WTC11 (cell line): ENCODE measurements around the gene POFUT2. TPM values are rescaled to one million over a fixed set of nuclear protein-coding genes. Genes with fewer than 3 reads are reported as not detected.

Source experiments
- ATAC-seq: fragments of 200-7000 bp; cut with Tn5 transposase; 2 replicates; pipeline ENCODE4 v1.10.0; 2021; ENCODE audit warnings: mild to moderate bottlenecking, moderate library complexity
- CTCF ChIA-PET: fragments of 300-600 bp; sonication (Branson Sonifier 250); formaldehyde crosslinking; loops from one replicate; lab custom pipeline; 2021; ENCODE audit warnings: antibody characterized with exemption; lab: Charles Lee
- POLR2A ChIA-PET: fragments of 350-600 bp; sonication (Branson Sonifier 250); formaldehyde crosslinking; loops from one replicate; lab custom pipeline; 2021; ENCODE audit warnings: antibody characterized with exemption; lab: Charles Lee
- DNase-seq: peaks from one replicate; pipeline ENCODE4 v3.0.0; 2021; ENCODE audit warnings: low spot score
- H3K27ac Mint-ChIP-seq: 2 replicates; pipeline ENCODE4 v1.8.0; 2021; ENCODE audit warnings: mixed read lengths
- H3K27me3 Mint-ChIP-seq: 2 replicates; pipeline ENCODE4 v1.8.0; 2021; ENCODE audit warnings: low read depth, mild to moderate bottlenecking, moderate library complexity, mixed read lengths
- H3K36me3 Mint-ChIP-seq: 2 replicates; pipeline ENCODE4 v1.8.0; 2021; ENCODE audit warnings: mixed read lengths
- H3K4me1 Mint-ChIP-seq: 2 replicates; pipeline ENCODE4 v1.8.0; 2022; ENCODE audit warnings: mixed read lengths
- H3K4me3 Mint-ChIP-seq: 2 replicates; pipeline ENCODE4 v1.8.0; 2021; ENCODE audit warnings: mild to moderate bottlenecking, moderate library complexity, mixed read lengths
- H3K9me3 Mint-ChIP-seq: 2 replicates; pipeline ENCODE4 v1.8.0; 2021; ENCODE audit warnings: mixed read lengths
- ATF1 ChIP-seq: sonication (generic); formaldehyde crosslinking; IDR thresholded peaks from 2 replicates; pipeline ENCODE4 v1.8.1; 2023; ENCODE audit warnings: mild to moderate bottlenecking, moderate library complexity, missing genetic modification reagents
- ELF4 ChIP-seq: sonication (generic); formaldehyde crosslinking; IDR thresholded peaks from 2 replicates; pipeline ENCODE4 v1.8.1; 2022; ENCODE audit warnings: low read depth, mild to moderate bottlenecking, moderate library complexity, missing genetic modification reagents
- KAT7 ChIP-seq: sonication (generic); formaldehyde crosslinking; IDR thresholded peaks from 2 replicates; pipeline ENCODE4 v1.8.1; 2023; ENCODE audit warnings: missing genetic modification reagents, mild to moderate bottlenecking, borderline replicate concordance
- MYBL2 ChIP-seq: sonication (generic); formaldehyde crosslinking; IDR thresholded peaks from 2 replicates; pipeline ENCODE4 v1.8.1; 2023; ENCODE audit warnings: mild to moderate bottlenecking, moderate library complexity, missing genetic modification reagents
- NR1H2 ChIP-seq: sonication (generic); formaldehyde crosslinking; IDR thresholded peaks from 2 replicates; pipeline ENCODE4 v1.9.0; 2021; ENCODE audit warnings: mild to moderate bottlenecking, moderate library complexity, missing genetic modification reagents
- RELA ChIP-seq: sonication (generic); formaldehyde crosslinking; IDR thresholded peaks from 2 replicates; pipeline ENCODE4 v1.8.1; 2022; ENCODE audit warnings: missing genetic modification reagents, mild to moderate bottlenecking, borderline replicate concordance
- SP1 ChIP-seq: sonication (generic); formaldehyde crosslinking; conservative IDR thresholded peaks from 2 replicates; pipeline ENCODE4 v1.8.1; 2022; ENCODE audit warnings: missing genetic modification reagents
- TEAD4 ChIP-seq: sonication (generic); formaldehyde crosslinking; IDR thresholded peaks from 2 replicates; pipeline ENCODE4 v1.8.0; 2022; ENCODE audit warnings: mild to moderate bottlenecking, missing genetic modification reagents
- total RNA-seq: library from RNA; stranded (reverse); gene quantifications from 3 replicates; pipeline ENCODE4 v1.2.3, GENCODE V29; 2021
- TF ChIP-seq, protein P1 (sequence below): fragments of 200-600 bp; IDR thresholded peaks from 2 replicates; pipeline ENCODE4 v1.8.0; 2022; ENCODE audit warnings: antibody characterized with exemption
- TF ChIP-seq, protein P2 (sequence below): sonication (generic); formaldehyde crosslinking; IDR thresholded peaks from 2 replicates; pipeline ENCODE4 v1.8.1; 2023; ENCODE audit warnings: mild to moderate bottlenecking, moderate library complexity, missing genetic modification reagents
- TF ChIP-seq, protein P3 (sequence below): sonication (generic); formaldehyde crosslinking; IDR thresholded peaks from 2 replicates; pipeline ENCODE4 v1.8.0; 2022; ENCODE audit warnings: missing genetic modification reagents
- TF ChIP-seq, protein P4 (sequence below): sonication (generic); formaldehyde crosslinking; IDR thresholded peaks from 2 replicates; pipeline ENCODE4 v1.8.1; 2023; ENCODE audit warnings: mild to moderate bottlenecking, missing genetic modification reagents
- TF ChIP-seq, protein P5 (sequence below): sonication (generic); formaldehyde crosslinking; IDR thresholded peaks from 2 replicates; pipeline ENCODE4 v1.8.0; 2022; ENCODE audit warnings: mild to moderate bottlenecking, missing genetic modification reagents
- TF ChIP-seq, protein P6 (sequence below): fragments of 250-450 bp; sonication (Bioruptor Pico); IDR thresholded peaks from 2 replicates; pipeline ENCODE4 v1.9.0; 2021; ENCODE audit warnings: mild to moderate bottlenecking, borderline replicate concordance

The POFUT2 gene
- total RNA-seq, 1 experiment from 2014 or later, result 39.7 TPM

DNA sequence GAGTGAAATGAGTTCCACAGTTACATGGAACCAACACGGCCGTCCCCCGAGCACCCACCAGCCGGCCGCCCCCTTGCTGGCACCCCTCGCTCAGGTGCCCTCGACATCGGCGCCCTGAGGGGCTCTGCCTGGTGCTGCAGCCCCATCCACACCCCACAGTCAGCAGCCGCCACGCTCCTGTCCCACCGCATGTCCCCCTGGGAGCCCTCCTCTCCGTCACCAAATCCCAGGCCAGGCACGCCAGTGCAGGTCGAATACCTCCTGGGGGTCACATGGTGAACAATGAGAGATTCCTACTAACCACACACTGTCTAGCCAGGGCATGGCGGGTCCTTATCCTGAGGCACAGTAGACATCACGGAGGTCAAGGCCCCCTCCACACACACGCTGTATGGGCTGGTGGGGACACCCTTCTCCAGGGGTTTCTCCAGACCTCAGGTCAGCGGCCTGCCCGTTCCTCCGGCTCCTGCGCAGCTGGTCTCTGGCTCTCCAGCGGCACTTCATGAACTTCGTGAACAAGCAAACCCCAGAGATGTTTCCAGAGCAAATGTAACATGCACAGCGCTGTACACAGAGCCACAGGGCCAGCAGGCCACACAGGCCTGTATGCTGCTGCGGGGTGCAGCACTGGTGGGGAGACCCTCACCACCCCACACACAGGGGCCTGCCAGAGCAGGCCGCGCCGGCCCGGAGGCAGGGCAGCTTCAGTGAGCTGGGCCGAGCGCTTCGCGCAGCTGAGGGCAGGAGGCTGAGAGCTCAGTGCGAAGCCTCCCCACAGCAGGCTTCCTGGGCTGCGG, 21.8 kb downstream of the POFUT2 start (continued):
- TF ChIP-seq, protein P1, sequence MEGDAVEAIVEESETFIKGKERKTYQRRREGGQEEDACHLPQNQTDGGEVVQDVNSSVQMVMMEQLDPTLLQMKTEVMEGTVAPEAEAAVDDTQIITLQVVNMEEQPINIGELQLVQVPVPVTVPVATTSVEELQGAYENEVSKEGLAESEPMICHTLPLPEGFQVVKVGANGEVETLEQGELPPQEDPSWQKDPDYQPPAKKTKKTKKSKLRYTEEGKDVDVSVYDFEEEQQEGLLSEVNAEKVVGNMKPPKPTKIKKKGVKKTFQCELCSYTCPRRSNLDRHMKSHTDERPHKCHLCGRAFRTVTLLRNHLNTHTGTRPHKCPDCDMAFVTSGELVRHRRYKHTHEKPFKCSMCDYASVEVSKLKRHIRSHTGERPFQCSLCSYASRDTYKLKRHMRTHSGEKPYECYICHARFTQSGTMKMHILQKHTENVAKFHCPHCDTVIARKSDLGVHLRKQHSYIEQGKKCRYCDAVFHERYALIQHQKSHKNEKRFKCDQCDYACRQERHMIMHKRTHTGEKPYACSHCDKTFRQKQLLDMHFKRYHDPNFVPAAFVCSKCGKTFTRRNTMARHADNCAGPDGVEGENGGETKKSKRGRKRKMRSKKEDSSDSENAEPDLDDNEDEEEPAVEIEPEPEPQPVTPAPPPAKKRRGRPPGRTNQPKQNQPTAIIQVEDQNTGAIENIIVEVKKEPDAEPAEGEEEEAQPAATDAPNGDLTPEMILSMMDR, result no peak
- TF ChIP-seq, protein P2, sequence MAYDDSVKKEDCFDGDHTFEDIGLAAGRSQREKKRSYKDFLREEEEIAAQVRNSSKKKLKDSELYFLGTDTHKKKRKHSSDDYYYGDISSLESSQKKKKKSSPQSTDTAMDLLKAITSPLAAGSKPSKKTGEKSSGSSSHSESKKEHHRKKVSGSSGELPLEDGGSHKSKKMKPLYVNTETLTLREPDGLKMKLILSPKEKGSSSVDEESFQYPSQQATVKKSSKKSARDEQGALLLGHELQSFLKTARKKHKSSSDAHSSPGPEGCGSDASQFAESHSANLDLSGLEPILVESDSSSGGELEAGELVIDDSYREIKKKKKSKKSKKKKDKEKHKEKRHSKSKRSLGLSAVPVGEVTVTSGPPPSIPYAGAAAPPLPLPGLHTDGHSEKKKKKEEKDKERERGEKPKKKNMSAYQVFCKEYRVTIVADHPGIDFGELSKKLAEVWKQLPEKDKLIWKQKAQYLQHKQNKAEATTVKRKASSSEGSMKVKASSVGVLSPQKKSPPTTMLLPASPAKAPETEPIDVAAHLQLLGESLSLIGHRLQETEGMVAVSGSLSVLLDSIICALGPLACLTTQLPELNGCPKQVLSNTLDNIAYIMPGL (CRISPR knock-in tag), result no peak
- no peak for TF ChIP-seq SP1 (CRISPR knock-in tag)
- TF ChIP-seq TEAD4 (CRISPR knock-in tag), result no peak
- TF ChIP-seq, protein P3, sequence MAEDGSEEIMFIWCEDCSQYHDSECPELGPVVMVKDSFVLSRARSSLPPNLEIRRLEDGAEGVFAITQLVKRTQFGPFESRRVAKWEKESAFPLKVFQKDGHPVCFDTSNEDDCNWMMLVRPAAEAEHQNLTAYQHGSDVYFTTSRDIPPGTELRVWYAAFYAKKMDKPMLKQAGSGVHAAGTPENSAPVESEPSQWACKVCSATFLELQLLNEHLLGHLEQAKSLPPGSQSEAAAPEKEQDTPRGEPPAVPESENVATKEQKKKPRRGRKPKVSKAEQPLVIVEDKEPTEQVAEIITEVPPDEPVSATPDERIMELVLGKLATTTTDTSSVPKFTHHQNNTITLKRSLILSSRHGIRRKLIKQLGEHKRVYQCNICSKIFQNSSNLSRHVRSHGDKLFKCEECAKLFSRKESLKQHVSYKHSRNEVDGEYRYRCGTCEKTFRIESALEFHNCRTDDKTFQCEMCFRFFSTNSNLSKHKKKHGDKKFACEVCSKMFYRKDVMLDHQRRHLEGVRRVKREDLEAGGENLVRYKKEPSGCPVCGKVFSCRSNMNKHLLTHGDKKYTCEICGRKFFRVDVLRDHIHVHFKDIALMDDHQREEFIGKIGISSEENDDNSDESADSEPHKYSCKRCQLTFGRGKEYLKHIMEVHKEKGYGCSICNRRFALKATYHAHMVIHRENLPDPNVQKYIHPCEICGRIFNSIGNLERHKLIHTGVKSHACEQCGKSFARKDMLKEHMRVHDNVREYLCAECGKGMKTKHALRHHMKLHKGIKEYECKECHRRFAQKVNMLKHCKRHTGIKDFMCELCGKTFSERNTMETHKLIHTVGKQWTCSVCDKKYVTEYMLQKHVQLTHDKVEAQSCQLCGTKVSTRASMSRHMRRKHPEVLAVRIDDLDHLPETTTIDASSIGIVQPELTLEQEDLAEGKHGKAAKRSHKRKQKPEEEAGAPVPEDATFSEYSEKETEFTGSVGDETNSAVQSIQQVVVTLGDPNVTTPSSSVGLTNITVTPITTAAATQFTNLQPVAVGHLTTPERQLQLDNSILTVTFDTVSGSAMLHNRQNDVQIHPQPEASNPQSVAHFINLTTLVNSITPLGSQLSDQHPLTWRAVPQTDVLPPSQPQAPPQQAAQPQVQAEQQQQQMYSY, result no peak
- TF ChIP-seq ELF4 (CRISPR knock-in tag), result no peak

DNA sequence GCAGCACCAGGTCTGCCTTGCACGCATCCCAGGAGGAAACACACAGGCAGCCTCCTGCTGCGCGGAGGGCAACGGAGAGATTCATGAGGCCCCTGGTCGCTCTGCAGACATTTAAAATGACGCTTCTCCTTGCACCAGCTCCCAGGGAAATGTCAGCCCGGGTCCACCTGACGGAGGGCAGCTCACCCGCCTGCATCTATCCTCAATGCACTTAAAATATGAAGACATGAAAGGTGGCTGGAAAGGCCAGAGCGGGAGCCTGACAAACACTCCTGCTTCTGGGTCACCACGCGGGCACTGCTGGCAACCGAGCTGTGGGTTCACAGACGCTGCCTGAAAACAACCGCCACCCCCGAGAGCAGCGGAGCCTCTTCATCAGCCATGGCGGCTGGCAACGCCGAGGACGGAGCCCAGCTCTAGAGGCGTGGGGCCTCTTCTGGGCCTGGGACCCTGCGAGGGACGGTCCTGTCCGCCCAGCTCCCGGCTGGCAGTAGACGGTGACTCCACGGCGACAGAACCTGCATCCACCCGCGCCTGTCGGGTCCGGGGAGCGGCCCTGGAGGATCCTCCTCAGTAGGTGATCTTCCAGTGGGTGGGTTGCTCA, 22.7 kb downstream of the POFUT2 start:
- ChIA-PET CTCF (interaction anchor here (3.6 kb wide), 1 partner anchor 126 kb away, joined by 16 read pairs; no protein-coding TSS in a partner anchor), POLR2A (no interaction called here)
- no peak overlapping the region for H3K4me3 Mint-ChIP-seq
- H3K4me1 Mint-ChIP-seq, result no peaks in the 10 kb centered on the region
- H3K27me3 Mint-ChIP-seq, result no peaks in the 10 kb centered on the region
- H3K36me3 Mint-ChIP-seq, result peaks cover 37% of the 10 kb centered on the region
- ATAC-seq (no peak), DNase-seq (no peak)
- no peak overlapping the region for H3K27ac Mint-ChIP-seq
- no peaks in the 10 kb centered on the region for H3K9me3 Mint-ChIP-seq
- no peak for TF ChIP-seq NR1H2
- TF ChIP-seq, protein P4, sequence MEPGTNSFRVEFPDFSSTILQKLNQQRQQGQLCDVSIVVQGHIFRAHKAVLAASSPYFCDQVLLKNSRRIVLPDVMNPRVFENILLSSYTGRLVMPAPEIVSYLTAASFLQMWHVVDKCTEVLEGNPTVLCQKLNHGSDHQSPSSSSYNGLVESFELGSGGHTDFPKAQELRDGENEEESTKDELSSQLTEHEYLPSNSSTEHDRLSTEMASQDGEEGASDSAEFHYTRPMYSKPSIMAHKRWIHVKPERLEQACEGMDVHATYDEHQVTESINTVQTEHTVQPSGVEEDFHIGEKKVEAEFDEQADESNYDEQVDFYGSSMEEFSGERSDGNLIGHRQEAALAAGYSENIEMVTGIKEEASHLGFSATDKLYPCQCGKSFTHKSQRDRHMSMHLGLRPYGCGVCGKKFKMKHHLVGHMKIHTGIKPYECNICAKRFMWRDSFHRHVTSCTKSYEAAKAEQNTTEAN, result no peak
- TF ChIP-seq, protein P5, sequence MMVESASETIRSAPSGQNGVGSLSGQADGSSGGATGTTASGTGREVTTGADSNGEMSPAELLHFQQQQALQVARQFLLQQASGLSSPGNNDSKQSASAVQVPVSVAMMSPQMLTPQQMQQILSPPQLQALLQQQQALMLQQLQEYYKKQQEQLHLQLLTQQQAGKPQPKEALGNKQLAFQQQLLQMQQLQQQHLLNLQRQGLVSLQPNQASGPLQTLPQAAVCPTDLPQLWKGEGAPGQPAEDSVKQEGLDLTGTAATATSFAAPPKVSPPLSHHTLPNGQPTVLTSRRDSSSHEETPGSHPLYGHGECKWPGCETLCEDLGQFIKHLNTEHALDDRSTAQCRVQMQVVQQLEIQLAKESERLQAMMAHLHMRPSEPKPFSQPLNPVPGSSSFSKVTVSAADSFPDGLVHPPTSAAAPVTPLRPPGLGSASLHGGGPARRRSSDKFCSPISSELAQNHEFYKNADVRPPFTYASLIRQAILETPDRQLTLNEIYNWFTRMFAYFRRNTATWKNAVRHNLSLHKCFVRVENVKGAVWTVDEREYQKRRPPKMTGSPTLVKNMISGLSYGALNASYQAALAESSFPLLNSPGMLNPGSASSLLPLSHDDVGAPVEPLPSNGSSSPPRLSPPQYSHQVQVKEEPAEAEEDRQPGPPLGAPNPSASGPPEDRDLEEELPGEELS (CRISPR knock-in tag), result no peak
- no peak for TF ChIP-seq ATF1
- TF ChIP-seq KAT7 (CRISPR knock-in tag), result no peak
- TF ChIP-seq, protein P6, sequence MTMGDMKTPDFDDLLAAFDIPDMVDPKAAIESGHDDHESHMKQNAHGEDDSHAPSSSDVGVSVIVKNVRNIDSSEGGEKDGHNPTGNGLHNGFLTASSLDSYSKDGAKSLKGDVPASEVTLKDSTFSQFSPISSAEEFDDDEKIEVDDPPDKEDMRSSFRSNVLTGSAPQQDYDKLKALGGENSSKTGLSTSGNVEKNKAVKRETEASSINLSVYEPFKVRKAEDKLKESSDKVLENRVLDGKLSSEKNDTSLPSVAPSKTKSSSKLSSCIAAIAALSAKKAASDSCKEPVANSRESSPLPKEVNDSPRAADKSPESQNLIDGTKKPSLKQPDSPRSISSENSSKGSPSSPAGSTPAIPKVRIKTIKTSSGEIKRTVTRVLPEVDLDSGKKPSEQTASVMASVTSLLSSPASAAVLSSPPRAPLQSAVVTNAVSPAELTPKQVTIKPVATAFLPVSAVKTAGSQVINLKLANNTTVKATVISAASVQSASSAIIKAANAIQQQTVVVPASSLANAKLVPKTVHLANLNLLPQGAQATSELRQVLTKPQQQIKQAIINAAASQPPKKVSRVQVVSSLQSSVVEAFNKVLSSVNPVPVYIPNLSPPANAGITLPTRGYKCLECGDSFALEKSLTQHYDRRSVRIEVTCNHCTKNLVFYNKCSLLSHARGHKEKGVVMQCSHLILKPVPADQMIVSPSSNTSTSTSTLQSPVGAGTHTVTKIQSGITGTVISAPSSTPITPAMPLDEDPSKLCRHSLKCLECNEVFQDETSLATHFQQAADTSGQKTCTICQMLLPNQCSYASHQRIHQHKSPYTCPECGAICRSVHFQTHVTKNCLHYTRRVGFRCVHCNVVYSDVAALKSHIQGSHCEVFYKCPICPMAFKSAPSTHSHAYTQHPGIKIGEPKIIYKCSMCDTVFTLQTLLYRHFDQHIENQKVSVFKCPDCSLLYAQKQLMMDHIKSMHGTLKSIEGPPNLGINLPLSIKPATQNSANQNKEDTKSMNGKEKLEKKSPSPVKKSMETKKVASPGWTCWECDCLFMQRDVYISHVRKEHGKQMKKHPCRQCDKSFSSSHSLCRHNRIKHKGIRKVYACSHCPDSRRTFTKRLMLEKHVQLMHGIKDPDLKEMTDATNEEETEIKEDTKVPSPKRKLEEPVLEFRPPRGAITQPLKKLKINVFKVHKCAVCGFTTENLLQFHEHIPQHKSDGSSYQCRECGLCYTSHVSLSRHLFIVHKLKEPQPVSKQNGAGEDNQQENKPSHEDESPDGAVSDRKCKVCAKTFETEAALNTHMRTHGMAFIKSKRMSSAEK, result no peak
- TF ChIP-seq, protein P3, result no peak
- TF ChIP-seq RELA, result no peak
- TF ChIP-seq MYBL2 (CRISPR knock-in tag), result no peak
- TF ChIP-seq TEAD4 (CRISPR knock-in tag), result no peak
